GM23338 (cell line): ENCODE results near the gene SLC23A3. TPM values are rescaled to one million over a fixed set of nuclear protein-coding genes. Genes with fewer than 3 reads are reported as not detected.

Experiments used
- ATAC-seq: fragments of 200-7000 bp; cut with Tn5 transposase; 3 replicates; pipeline ENCODE4 v1.9.1; 2020
- DNase-seq: peaks from one replicate; pipeline ENCODE4 v3.0.0-alpha.2; 2015; ENCODE audit warnings: low spot score
- H2AFZ ChIP-seq: fragments of 200-600 bp; sonication (generic); 2 replicates; pipeline ENCODE4 v1.8.0; 2016; ENCODE audit warnings: antibody characterized with exemption, mild to moderate bottlenecking, moderate library complexity
- H3F3A ChIP-seq: fragments of 200-600 bp; sonication (generic); replicated peaks from 2 replicates; pipeline ENCODE4 v1.8.0; 2017; ENCODE audit warnings: antibody characterized with exemption, mixed run types, low read depth
- H3K27ac ChIP-seq: fragments of 200-600 bp; sonication (generic); 2 replicates; pipeline ENCODE4 v1.6.1; 2016; ENCODE audit warnings: low read depth
- H3K27me3 ChIP-seq: fragments of 200-600 bp; sonication (generic); 2 replicates; pipeline ENCODE4 v1.8.0; 2016; ENCODE audit warnings: mild to moderate bottlenecking, mixed run types, moderate library complexity; ENCODE audit not compliant: insufficient read depth
- H3K36me3 ChIP-seq: fragments of 200-600 bp; sonication (generic); 2 replicates; pipeline ENCODE4 v1.8.0; 2016; ENCODE audit warnings: mild to moderate bottlenecking; ENCODE audit not compliant: insufficient read depth
- H3K4me1 ChIP-seq: fragments of 200-600 bp; sonication (generic); 2 replicates; pipeline ENCODE4 v1.8.0; 2016; ENCODE audit warnings: mild to moderate bottlenecking, moderate library complexity; ENCODE audit not compliant: insufficient read depth
- H3K4me2 ChIP-seq: fragments of 200-600 bp; sonication (generic); 2 replicates; pipeline ENCODE4 v1.7.1; 2017; ENCODE audit warnings: mixed run types
- H3K4me3 ChIP-seq: fragments of 200-600 bp; sonication (generic); 2 replicates; pipeline ENCODE4 v1.6.1; 2016; ENCODE audit warnings: mixed run types
- H3K79me2 ChIP-seq: fragments of 200-600 bp; sonication (generic); replicated peaks from 2 replicates; pipeline ENCODE4 v1.8.0; 2017; ENCODE audit warnings: mild to moderate bottlenecking; ENCODE audit not compliant: insufficient read depth
- H3K9me2 ChIP-seq: fragments of 200-600 bp; sonication (generic); 2 replicates; pipeline ENCODE4 v1.8.0; 2017; ENCODE audit not compliant: insufficient read depth
- H4K20me1 ChIP-seq: fragments of 200-600 bp; sonication (generic); replicated peaks from 2 replicates; pipeline ENCODE4 v1.8.0; 2017; ENCODE audit warnings: mild to moderate bottlenecking; ENCODE audit not compliant: insufficient read depth
- H3K27ac Mint-ChIP-seq: 2 replicates; pipeline ENCODE4 v1.8.0; 2020; ENCODE audit warnings: inconsistent platforms, mild to moderate bottlenecking, moderate library complexity, mixed read lengths
- H3K27me3 Mint-ChIP-seq: 3 replicates; pipeline ENCODE4 v1.8.0; 2022; ENCODE audit warnings: low read depth, mild to moderate bottlenecking, moderate library complexity, mixed read lengths, inconsistent platforms; ENCODE audit not compliant: insufficient read depth, poor library complexity
- H3K36me3 Mint-ChIP-seq: 3 replicates; pipeline ENCODE4 v1.8.0; 2021; ENCODE audit warnings: low read depth, mild to moderate bottlenecking, inconsistent platforms, moderate library complexity, mixed read lengths
- H3K4me1 Mint-ChIP-seq: 3 replicates; pipeline ENCODE4 v1.8.0; 2020; ENCODE audit warnings: mild to moderate bottlenecking, inconsistent platforms, mixed read lengths
- H3K4me3 Mint-ChIP-seq: 3 replicates; pipeline ENCODE4 v1.8.0; 2021; ENCODE audit warnings: moderate library complexity, mild to moderate bottlenecking, inconsistent platforms, mixed read lengths
- H3K9me3 Mint-ChIP-seq: 3 replicates; pipeline ENCODE4 v1.8.0; 2020; ENCODE audit warnings: moderate library complexity, mild to moderate bottlenecking, inconsistent platforms, mixed read lengths
- CREB1 ChIP-seq: fragments of 250-450 bp; sonication (Bioruptor Pico); IDR thresholded peaks from 2 replicates; pipeline ENCODE4 v1.5.0; 2020; ENCODE audit warnings: low read depth, mild to moderate bottlenecking, moderate library complexity
- EZH2 ChIP-seq: fragments of 200-600 bp; sonication (generic); IDR thresholded peaks from one replicate; pipeline ENCODE4 v1.8.0; 2017; ENCODE audit warnings: antibody characterized with exemption, mild to moderate bottlenecking, low read depth; ENCODE audit not compliant: unreplicated experiment
- EZH2phosphoT487 ChIP-seq: fragments of 200-600 bp; sonication (generic); IDR thresholded peaks from one replicate; pipeline ENCODE4 v1.8.1; 2018; ENCODE audit warnings: antibody characterized with exemption; ENCODE audit not compliant: unreplicated experiment
- JUNB ChIP-seq: IDR thresholded peaks from one replicate; pipeline ENCODE4 v1.6.1; 2016; ENCODE audit warnings: antibody characterized with exemption; ENCODE audit not compliant: unreplicated experiment
- NANOG ChIP-seq: IDR thresholded peaks from 2 replicates; pipeline ENCODE4 v1.6.1; 2016; ENCODE audit warnings: antibody characterized with exemption, borderline replicate concordance
- POLR2AphosphoS5 ChIP-seq: IDR thresholded peaks from 2 replicates; pipeline ENCODE4 v1.6.1; 2016; ENCODE audit warnings: antibody characterized with exemption, low read depth
- STAT1 ChIP-seq: IDR thresholded peaks from one replicate; pipeline ENCODE4 v1.6.1; 2016; ENCODE audit warnings: antibody characterized with exemption; ENCODE audit not compliant: unreplicated experiment
- ZNF114 ChIP-seq: fragments of 250-450 bp; sonication (Bioruptor Pico); IDR thresholded peaks from 2 replicates; pipeline ENCODE4 v1.5.0; 2020; ENCODE audit warnings: mild to moderate bottlenecking, moderate library complexity
- ZNF331 ChIP-seq: fragments of 250-450 bp; sonication (Bioruptor Pico); IDR thresholded peaks from 2 replicates; pipeline ENCODE4 v1.5.0; 2020; ENCODE audit warnings: low read depth, mild to moderate bottlenecking, moderate library complexity
- polyA plus RNA-seq: library from polyadenylated mRNA; unstranded; fragments of >200 nt; fragmentation: Nextera tagmentation; extraction: Ambion mirVana; gene quantifications from 2 replicates; pipeline ENCODE4 v1.2.1, GENCODE V29; 2016
- total RNA-seq: library from RNA; depleted of rRNA; stranded (reverse); fragments of >200 nt; shearing (Covaris generic); gene quantifications from 2 replicates; pipeline ENCODE4 v1.2.3, GENCODE V29; 2014
- TF ChIP-seq, protein P1 (sequence below): fragments of 250-450 bp; sonication (Bioruptor Pico); IDR thresholded peaks from 2 replicates; pipeline ENCODE4 v1.5.0; 2020; ENCODE audit warnings: mild to moderate bottlenecking, moderate library complexity
- TF ChIP-seq, protein P2 (sequence below), 2 experiments: fragments of 200-600 bp in 1 of 2; sonication (generic) in 1 of 2; conservative IDR thresholded peaks; 2 replicates each; pipeline versions ENCODE4 v1.5.1 to v1.6.1; 2016 to 2017; ENCODE audit warnings: antibody characterized with exemption in 2 of 2, low read depth in 2 of 2, mild to moderate bottlenecking in 2 of 2, moderate library complexity in 1 of 2
- TF ChIP-seq, protein P3 (sequence below): IDR thresholded peaks from 2 replicates; pipeline ENCODE4 v1.6.1; 2016; ENCODE audit warnings: antibody characterized with exemption

The SLC23A3 gene
- total and polyA plus RNA-seq, 2 experiments from 2014 or later: 0.10 to 0.73 TPM

DNA sequence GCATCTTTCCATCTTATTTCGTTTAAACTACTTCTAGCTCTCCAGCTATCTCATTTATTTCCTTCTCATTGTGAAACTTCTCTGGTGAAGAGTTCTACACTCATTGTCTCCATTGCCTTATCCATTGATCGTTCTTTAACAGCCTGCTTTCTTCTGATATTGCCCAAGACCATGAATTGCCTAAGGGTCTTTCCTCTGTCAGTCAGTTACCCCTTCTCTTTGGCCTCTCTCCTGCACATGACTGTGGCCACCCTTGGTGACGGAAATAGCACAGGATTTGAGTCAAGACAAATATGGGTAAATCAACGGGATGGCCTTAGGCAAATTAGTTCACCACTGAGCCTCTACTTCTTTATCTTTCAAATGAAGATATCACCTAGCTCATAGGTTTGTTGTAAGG, 35.9 kb downstream of the SLC23A3 start (continued):
- TF ChIP-seq, protein P1, sequence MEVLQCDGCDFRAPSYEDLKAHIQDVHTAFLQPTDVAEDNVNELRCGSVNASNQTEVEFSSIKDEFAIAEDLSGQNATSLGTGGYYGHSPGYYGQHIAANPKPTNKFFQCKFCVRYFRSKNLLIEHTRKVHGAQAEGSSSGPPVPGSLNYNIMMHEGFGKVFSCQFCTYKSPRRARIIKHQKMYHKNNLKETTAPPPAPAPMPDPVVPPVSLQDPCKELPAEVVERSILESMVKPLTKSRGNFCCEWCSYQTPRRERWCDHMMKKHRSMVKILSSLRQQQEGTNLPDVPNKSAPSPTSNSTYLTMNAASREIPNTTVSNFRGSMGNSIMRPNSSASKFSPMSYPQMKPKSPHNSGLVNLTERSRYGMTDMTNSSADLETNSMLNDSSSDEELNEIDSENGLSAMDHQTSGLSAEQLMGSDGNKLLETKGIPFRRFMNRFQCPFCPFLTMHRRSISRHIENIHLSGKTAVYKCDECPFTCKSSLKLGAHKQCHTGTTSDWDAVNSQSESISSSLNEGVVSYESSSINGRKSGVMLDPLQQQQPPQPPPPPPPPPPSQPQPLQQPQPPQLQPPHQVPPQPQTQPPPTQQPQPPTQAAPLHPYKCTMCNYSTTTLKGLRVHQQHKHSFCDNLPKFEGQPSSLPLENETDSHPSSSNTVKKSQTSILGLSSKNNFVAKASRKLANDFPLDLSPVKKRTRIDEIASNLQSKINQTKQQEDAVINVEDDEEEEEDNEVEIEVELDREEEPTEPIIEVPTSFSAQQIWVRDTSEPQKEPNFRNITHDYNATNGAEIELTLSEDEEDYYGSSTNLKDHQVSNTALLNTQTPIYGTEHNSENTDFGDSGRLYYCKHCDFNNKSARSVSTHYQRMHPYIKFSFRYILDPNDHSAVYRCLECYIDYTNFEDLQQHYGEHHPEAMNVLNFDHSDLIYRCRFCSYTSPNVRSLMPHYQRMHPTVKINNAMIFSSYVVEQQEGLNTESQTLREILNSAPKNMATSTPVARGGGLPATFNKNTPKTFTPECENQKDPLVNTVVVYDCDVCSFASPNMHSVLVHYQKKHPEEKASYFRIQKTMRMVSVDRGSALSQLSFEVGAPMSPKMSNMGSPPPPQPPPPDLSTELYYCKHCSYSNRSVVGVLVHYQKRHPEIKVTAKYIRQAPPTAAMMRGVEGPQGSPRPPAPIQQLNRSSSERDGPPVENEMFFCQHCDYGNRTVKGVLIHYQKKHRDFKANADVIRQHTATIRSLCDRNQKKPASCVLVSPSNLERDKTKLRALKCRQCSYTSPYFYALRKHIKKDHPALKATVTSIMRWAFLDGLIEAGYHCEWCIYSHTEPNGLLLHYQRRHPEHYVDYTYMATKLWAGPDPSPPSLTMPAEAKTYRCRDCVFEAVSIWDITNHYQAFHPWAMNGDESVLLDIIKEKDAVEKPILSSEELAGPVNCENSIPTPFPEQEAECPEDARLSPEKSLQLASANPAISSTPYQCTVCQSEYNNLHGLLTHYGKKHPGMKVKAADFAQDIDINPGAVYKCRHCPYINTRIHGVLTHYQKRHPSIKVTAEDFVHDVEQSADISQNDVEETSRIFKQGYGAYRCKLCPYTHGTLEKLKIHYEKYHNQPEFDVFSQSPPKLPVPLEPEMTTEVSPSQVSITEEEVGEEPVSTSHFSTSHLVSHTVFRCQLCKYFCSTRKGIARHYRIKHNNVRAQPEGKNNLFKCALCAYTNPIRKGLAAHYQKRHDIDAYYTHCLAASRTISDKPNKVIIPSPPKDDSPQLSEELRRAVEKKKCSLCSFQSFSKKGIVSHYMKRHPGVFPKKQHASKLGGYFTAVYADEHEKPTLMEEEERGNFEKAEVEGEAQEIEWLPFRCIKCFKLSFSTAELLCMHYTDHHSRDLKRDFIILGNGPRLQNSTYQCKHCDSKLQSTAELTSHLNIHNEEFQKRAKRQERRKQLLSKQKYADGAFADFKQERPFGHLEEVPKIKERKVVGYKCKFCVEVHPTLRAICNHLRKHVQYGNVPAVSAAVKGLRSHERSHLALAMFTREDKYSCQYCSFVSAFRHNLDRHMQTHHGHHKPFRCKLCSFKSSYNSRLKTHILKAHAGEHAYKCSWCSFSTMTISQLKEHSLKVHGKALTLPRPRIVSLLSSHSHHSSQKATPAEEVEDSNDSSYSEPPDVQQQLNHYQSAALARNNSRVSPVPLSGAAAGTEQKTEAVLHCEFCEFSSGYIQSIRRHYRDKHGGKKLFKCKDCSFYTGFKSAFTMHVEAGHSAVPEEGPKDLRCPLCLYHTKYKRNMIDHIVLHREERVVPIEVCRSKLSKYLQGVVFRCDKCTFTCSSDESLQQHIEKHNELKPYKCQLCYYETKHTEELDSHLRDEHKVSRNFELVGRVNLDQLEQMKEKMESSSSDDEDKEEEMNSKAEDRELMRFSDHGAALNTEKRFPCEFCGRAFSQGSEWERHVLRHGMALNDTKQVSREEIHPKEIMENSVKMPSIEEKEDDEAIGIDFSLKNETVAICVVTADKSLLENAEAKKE (CRISPR knock-in tag): no peak
- TF ChIP-seq, protein P2, sequence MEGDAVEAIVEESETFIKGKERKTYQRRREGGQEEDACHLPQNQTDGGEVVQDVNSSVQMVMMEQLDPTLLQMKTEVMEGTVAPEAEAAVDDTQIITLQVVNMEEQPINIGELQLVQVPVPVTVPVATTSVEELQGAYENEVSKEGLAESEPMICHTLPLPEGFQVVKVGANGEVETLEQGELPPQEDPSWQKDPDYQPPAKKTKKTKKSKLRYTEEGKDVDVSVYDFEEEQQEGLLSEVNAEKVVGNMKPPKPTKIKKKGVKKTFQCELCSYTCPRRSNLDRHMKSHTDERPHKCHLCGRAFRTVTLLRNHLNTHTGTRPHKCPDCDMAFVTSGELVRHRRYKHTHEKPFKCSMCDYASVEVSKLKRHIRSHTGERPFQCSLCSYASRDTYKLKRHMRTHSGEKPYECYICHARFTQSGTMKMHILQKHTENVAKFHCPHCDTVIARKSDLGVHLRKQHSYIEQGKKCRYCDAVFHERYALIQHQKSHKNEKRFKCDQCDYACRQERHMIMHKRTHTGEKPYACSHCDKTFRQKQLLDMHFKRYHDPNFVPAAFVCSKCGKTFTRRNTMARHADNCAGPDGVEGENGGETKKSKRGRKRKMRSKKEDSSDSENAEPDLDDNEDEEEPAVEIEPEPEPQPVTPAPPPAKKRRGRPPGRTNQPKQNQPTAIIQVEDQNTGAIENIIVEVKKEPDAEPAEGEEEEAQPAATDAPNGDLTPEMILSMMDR (conservative IDR thresholded peaks at IDR 0.05; ENCODE audit: low read depth in 2 of 2): no peak

DNA sequence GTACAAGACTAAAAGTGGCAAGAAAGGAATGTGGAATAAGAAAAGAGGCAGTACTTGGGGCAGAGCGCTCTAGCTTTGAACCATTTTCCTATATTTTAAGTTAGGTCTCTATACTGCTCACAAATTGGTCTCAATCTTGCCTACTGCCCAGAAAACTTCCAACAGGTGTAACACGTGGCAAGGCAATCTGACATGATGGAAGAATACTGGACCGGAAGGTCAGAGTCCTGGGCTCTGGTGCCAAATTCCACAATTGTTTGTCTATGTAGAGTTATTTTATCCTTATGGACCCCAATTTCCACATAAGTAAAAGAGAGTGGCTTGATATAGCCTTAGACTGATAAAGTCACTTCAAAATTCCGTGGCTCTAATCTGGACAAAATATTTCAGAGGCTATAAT, 38.1 kb downstream of the SLC23A3 start:
- DNase-seq (no peak), ATAC-seq (no peak)
- no peaks in the 10 kb centered on the region for H3K36me3 ChIP-seq
- Mint-ChIP-seq H3K27me3 (no peaks in the 10 kb centered on the region), H3K4me3 (no peak overlapping the region), H3K36me3 (no peaks in the 10 kb centered on the region), H3K4me1 (peaks cover 3% of the 10 kb centered on the region; the same call in 2 of the 3 replicates), H3K27ac (no peak overlapping the region), H3K9me3 (no peaks in the 10 kb centered on the region)
- no peaks in the 10 kb centered on the region for H3F3A ChIP-seq
- H3K4me1 ChIP-seq: no peaks in the 10 kb centered on the region
- H4K20me1 ChIP-seq: peaks cover 6% of the 10 kb centered on the region; the same call in 1 of the 2 replicates
- no peak overlapping the region for H2AFZ ChIP-seq
- H3K27ac ChIP-seq: no peak overlapping the region
- no peaks in the 10 kb centered on the region for H3K27me3 ChIP-seq
- no peak overlapping the region for H3K4me2 ChIP-seq
- H3K9me2 ChIP-seq: no peaks in the 10 kb centered on the region
- no peaks in the 10 kb centered on the region for H3K79me2 ChIP-seq
- no peak overlapping the region for H3K4me3 ChIP-seq
- TF ChIP-seq, protein P3, sequence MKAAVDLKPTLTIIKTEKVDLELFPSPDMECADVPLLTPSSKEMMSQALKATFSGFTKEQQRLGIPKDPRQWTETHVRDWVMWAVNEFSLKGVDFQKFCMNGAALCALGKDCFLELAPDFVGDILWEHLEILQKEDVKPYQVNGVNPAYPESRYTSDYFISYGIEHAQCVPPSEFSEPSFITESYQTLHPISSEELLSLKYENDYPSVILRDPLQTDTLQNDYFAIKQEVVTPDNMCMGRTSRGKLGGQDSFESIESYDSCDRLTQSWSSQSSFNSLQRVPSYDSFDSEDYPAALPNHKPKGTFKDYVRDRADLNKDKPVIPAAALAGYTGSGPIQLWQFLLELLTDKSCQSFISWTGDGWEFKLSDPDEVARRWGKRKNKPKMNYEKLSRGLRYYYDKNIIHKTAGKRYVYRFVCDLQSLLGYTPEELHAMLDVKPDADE: no peak
- TF ChIP-seq CREB1: no peak
- no peak for TF ChIP-seq STAT1
- no peak for TF ChIP-seq JUNB
- no peak for TF ChIP-seq ZNF114 (CRISPR knock-in tag)
- TF ChIP-seq EZH2phosphoT487: no peak
- TF ChIP-seq, protein P2 (conservative IDR thresholded peaks at IDR 0.05; ENCODE audit: low read depth in 2 of 2): no peak
- TF ChIP-seq EZH2: no peak
- TF ChIP-seq NANOG: no peak
- no peak for TF ChIP-seq ZNF331 (CRISPR knock-in tag)
- TF ChIP-seq POLR2AphosphoS5: no peak
